HepG2 (cell line): ENCODE results near the gene CCNI2. TPM values are rescaled to one million over a fixed set of nuclear protein-coding genes. Genes with fewer than 3 reads are reported as not detected.

ENCODE experiments used
- ATAC-seq: fragments of 200-7000 bp; cut with Tn5 transposase; 3 replicates; pipeline ENCODE4 v1.9.1; 2020; ENCODE audit warnings: mild to moderate bottlenecking, moderate library complexity
- BruUV-seq: library from RNA; stranded (reverse); fragments of 400-500 nt; replicated peaks from 2 replicates; lab custom pipeline; 2021; lab: Mats Ljungman, UMichigan
- CTCF ChIA-PET: fragments of 300-600 bp; formaldehyde crosslinking; extraction: SDS; loops from one replicate; lab custom pipeline; 2021; ENCODE audit warnings: low total read pairs, inconsistent platforms, low intra/inter-chr PET ratio; lab: Yijun Ruan, JAX
- POLR2A ChIA-PET: fragments of 350-600 bp; sonication (Branson Sonifier 250); formaldehyde crosslinking; loops from one replicate; lab custom pipeline; 2020; ENCODE audit warnings: antibody characterized with exemption, inconsistent platforms; lab: Yijun Ruan, JAX
- DNase-seq: peaks from one replicate; pipeline ENCODE4 v3.0.0-alpha.2; 2015; ENCODE audit warnings: low spot score
- FAIRE-seq: peaks from 3 replicates; lab custom pipeline; 2011; peaks lifted over from hg19 to GRCh38; lab: Jason Lieb, UNC
- H2AFZ ChIP-seq: one replicate; pipeline ENCODE4 v1.6.1; 2011; ENCODE audit warnings: low read length, inconsistent platforms
- H3K27ac ChIP-seq: fragments of 300-600 bp; 3 replicates; pipeline ENCODE4 v1.8.0; 2011; ENCODE audit warnings: mixed run types, mild to moderate bottlenecking, mixed read lengths, low read length, inconsistent platforms; ENCODE audit not compliant: insufficient read depth; ENCODE audit errors: extremely low read length
- H3K27me3 ChIP-seq, 2 experiments: fragments of 200-600 bp in 1 of 2; 2 replicates in 1 of 2; 3 replicates in 1 of 2; pipeline versions ENCODE4 v1.6.0 to v1.8.0; 2011; ENCODE audit warnings: low read length in 2 of 2, mild to moderate bottlenecking in 2 of 2, moderate library complexity in 2 of 2, inconsistent platforms in 1 of 2; ENCODE audit not compliant: insufficient read depth in 2 of 2, control insufficient read depth in 1 of 2
- H3K36me3 ChIP-seq, 2 experiments: fragments of 200-600 bp in 1 of 2; replicated peaks in 1 of 2; 2 replicates in 1 of 2; 3 replicates in 1 of 2; pipeline versions ENCODE4 v1.5.1 to v1.8.0; 2011; ENCODE audit warnings: low read length in 2 of 2, inconsistent platforms in 1 of 2; ENCODE audit not compliant: insufficient read depth in 2 of 2, control insufficient read depth in 1 of 2
- H3K4me1 ChIP-seq: 2 replicates; pipeline ENCODE4 v1.5.1; 2012; ENCODE audit warnings: low read length, inconsistent platforms; ENCODE audit not compliant: insufficient read depth
- H3K4me2 ChIP-seq: 2 replicates; pipeline ENCODE4 v1.6.0; 2011; ENCODE audit warnings: low read depth, low read length, inconsistent platforms
- H3K4me3 ChIP-seq, 3 experiments: fragments of 200-600 bp in 1 of 3; sonication (generic), shearing (Covaris generic) in 1 of 3; replicated peaks in 1 of 3; 2 replicates each; pipeline ENCODE4 v1.5.1; 2011 to 2016; ENCODE audit warnings: low read length in 3 of 3, inconsistent platforms in 2 of 3, low read depth in 2 of 3, mild to moderate bottlenecking in 2 of 3, control low read depth in 1 of 3, mixed read lengths in 1 of 3; ENCODE audit not compliant: insufficient read depth in 1 of 3
- H3K79me2 ChIP-seq: one replicate; pipeline ENCODE4 v1.6.1; 2011; ENCODE audit warnings: low read length, inconsistent platforms; ENCODE audit not compliant: insufficient read depth
- H3K9ac ChIP-seq: 2 replicates; pipeline ENCODE4 v1.6.0; 2011; ENCODE audit warnings: mild to moderate bottlenecking, low read depth, low read length, inconsistent platforms; ENCODE audit not compliant: insufficient read depth
- H3K9me3 ChIP-seq: 2 replicates; pipeline ENCODE4 v1.5.1; 2012; ENCODE audit warnings: mild to moderate bottlenecking, low read length
- H4K20me1 ChIP-seq: 2 replicates; pipeline ENCODE4 v1.6.0; 2011; ENCODE audit warnings: inconsistent platforms, mild to moderate bottlenecking, low read length, moderate library complexity; ENCODE audit not compliant: insufficient read depth
- GLI4 ChIP-seq: sonication (generic); formaldehyde crosslinking; IDR thresholded peaks from 2 replicates; pipeline ENCODE4 v1.5.1; 2020; ENCODE audit warnings: missing genetic modification reagents, mild to moderate bottlenecking, moderate library complexity, borderline replicate concordance
- HMG20B ChIP-seq: conservative IDR thresholded peaks from 2 replicates; pipeline ENCODE4 v1.6.1; 2016; ENCODE audit warnings: missing genetic modification reagents, missing compliant biosample characterization
- NAIF1 ChIP-seq: sonication (generic); formaldehyde crosslinking; IDR thresholded peaks from 2 replicates; pipeline ENCODE4 v1.5.0; 2020; ENCODE audit warnings: mild to moderate bottlenecking, missing genetic modification reagents, borderline replicate concordance
- NCOA5 ChIP-seq: sonication (generic); formaldehyde crosslinking; IDR thresholded peaks from 2 replicates; pipeline ENCODE4 v1.4.0; 2020; ENCODE audit warnings: missing genetic modification reagents
- RXRB ChIP-seq: IDR thresholded peaks from 2 replicates; pipeline ENCODE4 v1.6.1; 2016; ENCODE audit warnings: borderline replicate concordance, missing genetic modification reagents, missing compliant biosample characterization
- TMF1 ChIP-seq: sonication (generic); formaldehyde crosslinking; IDR thresholded peaks from 2 replicates; pipeline ENCODE4 v1.8.1; 2022; ENCODE audit warnings: low read depth, missing genetic modification reagents
- WIZ ChIP-seq: sonication (generic); formaldehyde crosslinking; IDR thresholded peaks from 2 replicates; pipeline ENCODE4 v1.5.1; 2020; ENCODE audit warnings: mild to moderate bottlenecking, missing genetic modification reagents
- ZNF577 ChIP-seq: sonication (generic); formaldehyde crosslinking; IDR thresholded peaks from 2 replicates; pipeline ENCODE4 v1.4.0; 2020; ENCODE audit warnings: mild to moderate bottlenecking, low read depth, missing genetic modification reagents, borderline replicate concordance
- ZNF709 ChIP-seq: sonication (generic); formaldehyde crosslinking; IDR thresholded peaks from 2 replicates; pipeline ENCODE4 v1.5.0; 2020; ENCODE audit warnings: mild to moderate bottlenecking, missing genetic modification reagents
- WGBS: methylation state at CpG from one replicate; pipeline ENCODE4 v1.1.6; 2017; ENCODE audit warnings: low lambda C conversion rate; 5-methylcytosine and 5-hydroxymethylcytosine counted together
- in situ Hi-C: cut with HindIII; loops from 2 replicates; pipeline ENCODE4 v1.10.0; 2017; ENCODE audit warnings: low pct_unique_long_range_greater_than_20kb; ENCODE audit not compliant: extremely low pct_ligation_motif_present
- intact Hi-C: fragments of 100-400 bp; cut with micrococcal nuclease; formaldehyde crosslinking; loops from one replicate; pipeline ENCODE4 v1.10.0; 2022; ENCODE audit not compliant: unreplicated experiment
- polyA plus RNA-seq, 8 experiments: library from polyadenylated mRNA; depleted of rRNA in 3 of 8; stranded (reverse) in 7 of 8; unstranded in 1 of 8; fragments of >200 nt; fragmentation: Illumina TruSeq in 4 of 8; extraction: Trizol in 4 of 8; gene quantifications; 2 replicates each; pipeline versions ENCODE4 v1.2.1 to v1.2.3, GENCODE V29; 2011 to 2016; ENCODE audit warnings: low read depth in 4 of 8, missing spikeins in 1 of 8, mixed read lengths in 1 of 8; ENCODE audit not compliant: insufficient read depth in 1 of 8
- total RNA-seq, 5 experiments: library from RNA; depleted of rRNA; stranded (reverse); fragments of >200 nt; fragmentation: Illumina TruSeq; extraction: Trizol; gene quantifications; 2 replicates each; pipeline ENCODE4 v1.2.3, GENCODE V29; 2016; ENCODE audit warnings: low read depth in 1 of 5
- TF ChIP-seq, protein P1 (sequence below): sonication (generic); formaldehyde crosslinking; IDR thresholded peaks from 2 replicates; pipeline ENCODE4 v1.5.0; 2020; ENCODE audit warnings: mild to moderate bottlenecking, low read depth, missing genetic modification reagents, borderline replicate concordance
- TF ChIP-seq, protein P2 (sequence below): sonication (generic); formaldehyde crosslinking; IDR thresholded peaks from 2 replicates; pipeline ENCODE4 v1.5.0; 2020; ENCODE audit warnings: missing genetic modification reagents
- TF ChIP-seq, protein P3 (sequence below): sonication (generic); formaldehyde crosslinking; IDR thresholded peaks from 2 replicates; pipeline ENCODE4 v1.8.1; 2023; ENCODE audit warnings: mild to moderate bottlenecking, inconsistent platforms, moderate library complexity, missing genetic modification reagents, borderline replicate concordance
- TF ChIP-seq, protein P4 (sequence below): sonication (generic); formaldehyde crosslinking; IDR thresholded peaks from 2 replicates; pipeline ENCODE4 v1.9.0; 2021; ENCODE audit warnings: missing genetic modification reagents, borderline replicate concordance
- TF ChIP-seq, protein P5 (sequence below): sonication (generic); formaldehyde crosslinking; IDR thresholded peaks from 2 replicates; pipeline ENCODE4 v1.4.0; 2020; ENCODE audit warnings: missing genetic modification reagents, borderline replicate concordance
- TF ChIP-seq, protein P6 (sequence below): sonication (generic); formaldehyde crosslinking; conservative IDR thresholded peaks from 2 replicates; pipeline ENCODE4 v1.8.1; 2023; ENCODE audit warnings: missing genetic modification reagents

The CCNI2 gene
- total and polyA plus RNA-seq, 2 of the 13 experiments (the other 11 are each of a cell fraction or from before 2014, with no cell fraction given) = not detected

DNA sequence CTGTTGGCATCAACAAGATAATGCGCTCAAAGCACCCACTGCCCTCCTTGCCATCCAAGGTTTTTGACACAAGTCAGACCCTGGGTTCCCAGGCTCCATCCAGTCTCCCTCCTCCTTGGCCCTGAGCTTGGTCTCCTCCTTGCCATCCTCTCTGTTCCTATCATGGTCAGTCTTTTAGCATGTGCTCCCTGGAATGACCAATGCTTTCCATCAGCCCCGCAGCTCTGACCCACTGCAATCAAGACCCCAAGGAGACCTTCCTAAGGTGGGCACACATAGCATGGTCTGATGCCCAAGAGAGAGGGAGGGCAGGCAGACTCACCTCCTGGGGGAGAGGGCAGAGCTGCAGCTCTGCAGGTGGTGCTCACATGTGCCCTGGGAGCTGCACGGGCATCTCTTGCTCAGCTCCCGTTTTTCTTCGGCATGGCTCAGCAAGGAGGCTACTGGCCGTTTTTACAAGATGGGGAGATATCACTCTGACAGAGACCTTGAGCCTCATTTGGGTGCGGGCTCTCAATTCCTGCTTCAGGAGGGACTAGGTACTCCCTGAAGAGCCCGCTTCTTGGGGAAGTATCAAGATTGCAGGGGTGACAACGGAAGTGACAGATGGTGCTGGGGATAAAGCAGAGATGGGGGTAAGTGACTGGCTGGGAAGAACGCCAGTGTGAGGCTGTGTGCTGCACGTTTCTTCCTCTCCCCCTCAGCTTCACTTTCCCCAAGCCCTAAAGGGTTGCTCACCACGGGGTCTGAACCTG, 26.6 kb downstream of the CCNI2 start:
- FAIRE-seq (no peak), DNase-seq (no peak), ATAC-seq (no peak)
- H3K4me1 ChIP-seq = peaks cover 68% of the 10 kb centered on the region
- CTCF ChIA-PET = no interaction called here
- no peaks in the 10 kb centered on the region for H3K9me3 ChIP-seq
- H3K79me2 ChIP-seq = peaks cover 57% of the 10 kb centered on the region
- H3K36me3 ChIP-seq = no peaks in the 10 kb centered on the region
- H3K27ac ChIP-seq = no peak overlapping the region
- no TSS peak for BruUV-seq
- intact Hi-C loops = no loop called here
- POLR2A ChIA-PET = no interaction called here
- H3K27me3 ChIP-seq = no peaks in the 10 kb centered on the region
- no peaks in the 10 kb centered on the region for H4K20me1 ChIP-seq
- in situ Hi-C loops = loop anchor here (5.0 kb wide), 1 partner anchor 44 kb away; no protein-coding TSS in a partner anchor
- H3K4me3 ChIP-seq = no peak overlapping the region
- H2AFZ ChIP-seq = no peak overlapping the region
- no peak overlapping the region for H3K4me2 ChIP-seq
- WGBS = 94% methylated on average over 12 of the region's 12 CpGs
- H3K9ac ChIP-seq = no peak overlapping the region
- TF ChIP-seq RXRB = no peak
- TF ChIP-seq GLI4 (CRISPR knock-in tag) = no peak
- TF ChIP-seq ZNF709 (CRISPR knock-in tag) = no peak
- no peak for TF ChIP-seq WIZ (CRISPR knock-in tag)
- TF ChIP-seq, protein P1, sequence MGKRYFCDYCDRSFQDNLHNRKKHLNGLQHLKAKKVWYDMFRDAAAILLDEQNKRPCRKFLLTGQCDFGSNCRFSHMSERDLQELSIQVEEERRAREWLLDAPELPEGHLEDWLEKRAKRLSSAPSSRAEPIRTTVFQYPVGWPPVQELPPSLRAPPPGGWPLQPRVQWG (CRISPR knock-in tag) = no peak
- TF ChIP-seq NAIF1 (CRISPR knock-in tag) = no peak
- TF ChIP-seq, protein P2, sequence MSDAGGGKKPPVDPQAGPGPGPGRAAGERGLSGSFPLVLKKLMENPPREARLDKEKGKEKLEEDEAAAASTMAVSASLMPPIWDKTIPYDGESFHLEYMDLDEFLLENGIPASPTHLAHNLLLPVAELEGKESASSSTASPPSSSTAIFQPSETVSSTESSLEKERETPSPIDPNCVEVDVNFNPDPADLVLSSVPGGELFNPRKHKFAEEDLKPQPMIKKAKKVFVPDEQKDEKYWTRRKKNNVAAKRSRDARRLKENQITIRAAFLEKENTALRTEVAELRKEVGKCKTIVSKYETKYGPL = no peak
- no peak for TF ChIP-seq ZNF577
- no peak for TF ChIP-seq HMG20B (CRISPR knock-in tag)
- TF ChIP-seq, protein P3, sequence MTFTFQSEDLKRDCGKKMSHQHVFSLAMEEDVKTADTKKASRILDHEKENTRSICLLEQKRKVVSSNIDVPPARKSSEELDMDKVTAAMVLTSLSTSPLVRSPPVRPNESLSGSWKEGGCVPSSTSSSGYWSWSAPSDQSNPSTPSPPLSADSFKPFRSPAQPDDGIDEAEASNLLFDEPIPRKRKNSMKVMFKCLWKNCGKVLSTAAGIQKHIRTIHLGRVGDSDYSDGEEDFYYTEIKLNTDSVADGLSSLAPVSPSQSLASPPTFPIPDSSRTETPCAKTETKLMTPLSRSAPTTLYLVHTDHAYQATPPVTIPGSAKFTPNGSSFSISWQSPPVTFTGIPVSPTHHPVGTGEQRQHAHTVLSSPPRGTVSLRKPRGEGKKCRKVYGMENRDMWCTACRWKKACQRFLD (CRISPR knock-in tag) = no peak
- TF ChIP-seq, protein P4, sequence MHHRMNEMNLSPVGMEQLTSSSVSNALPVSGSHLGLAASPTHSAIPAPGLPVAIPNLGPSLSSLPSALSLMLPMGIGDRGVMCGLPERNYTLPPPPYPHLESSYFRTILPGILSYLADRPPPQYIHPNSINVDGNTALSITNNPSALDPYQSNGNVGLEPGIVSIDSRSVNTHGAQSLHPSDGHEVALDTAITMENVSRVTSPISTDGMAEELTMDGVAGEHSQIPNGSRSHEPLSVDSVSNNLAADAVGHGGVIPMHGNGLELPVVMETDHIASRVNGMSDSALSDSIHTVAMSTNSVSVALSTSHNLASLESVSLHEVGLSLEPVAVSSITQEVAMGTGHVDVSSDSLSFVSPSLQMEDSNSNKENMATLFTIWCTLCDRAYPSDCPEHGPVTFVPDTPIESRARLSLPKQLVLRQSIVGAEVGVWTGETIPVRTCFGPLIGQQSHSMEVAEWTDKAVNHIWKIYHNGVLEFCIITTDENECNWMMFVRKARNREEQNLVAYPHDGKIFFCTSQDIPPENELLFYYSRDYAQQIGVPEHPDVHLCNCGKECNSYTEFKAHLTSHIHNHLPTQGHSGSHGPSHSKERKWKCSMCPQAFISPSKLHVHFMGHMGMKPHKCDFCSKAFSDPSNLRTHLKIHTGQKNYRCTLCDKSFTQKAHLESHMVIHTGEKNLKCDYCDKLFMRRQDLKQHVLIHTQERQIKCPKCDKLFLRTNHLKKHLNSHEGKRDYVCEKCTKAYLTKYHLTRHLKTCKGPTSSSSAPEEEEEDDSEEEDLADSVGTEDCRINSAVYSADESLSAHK (CRISPR knock-in tag) = no peak
- TF ChIP-seq, protein P5, sequence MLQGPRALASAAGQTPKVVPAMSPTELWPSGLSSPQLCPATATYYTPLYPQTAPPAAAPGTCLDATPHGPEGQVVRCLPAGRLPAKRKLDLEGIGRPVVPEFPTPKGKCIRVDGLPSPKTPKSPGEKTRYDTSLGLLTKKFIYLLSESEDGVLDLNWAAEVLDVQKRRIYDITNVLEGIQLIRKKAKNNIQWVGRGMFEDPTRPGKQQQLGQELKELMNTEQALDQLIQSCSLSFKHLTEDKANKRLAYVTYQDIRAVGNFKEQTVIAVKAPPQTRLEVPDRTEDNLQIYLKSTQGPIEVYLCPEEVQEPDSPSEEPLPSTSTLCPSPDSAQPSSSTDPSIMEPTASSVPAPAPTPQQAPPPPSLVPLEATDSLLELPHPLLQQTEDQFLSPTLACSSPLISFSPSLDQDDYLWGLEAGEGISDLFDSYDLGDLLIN (CRISPR knock-in tag) = no peak
- TF ChIP-seq TMF1 = no peak
- TF ChIP-seq, protein P6, sequence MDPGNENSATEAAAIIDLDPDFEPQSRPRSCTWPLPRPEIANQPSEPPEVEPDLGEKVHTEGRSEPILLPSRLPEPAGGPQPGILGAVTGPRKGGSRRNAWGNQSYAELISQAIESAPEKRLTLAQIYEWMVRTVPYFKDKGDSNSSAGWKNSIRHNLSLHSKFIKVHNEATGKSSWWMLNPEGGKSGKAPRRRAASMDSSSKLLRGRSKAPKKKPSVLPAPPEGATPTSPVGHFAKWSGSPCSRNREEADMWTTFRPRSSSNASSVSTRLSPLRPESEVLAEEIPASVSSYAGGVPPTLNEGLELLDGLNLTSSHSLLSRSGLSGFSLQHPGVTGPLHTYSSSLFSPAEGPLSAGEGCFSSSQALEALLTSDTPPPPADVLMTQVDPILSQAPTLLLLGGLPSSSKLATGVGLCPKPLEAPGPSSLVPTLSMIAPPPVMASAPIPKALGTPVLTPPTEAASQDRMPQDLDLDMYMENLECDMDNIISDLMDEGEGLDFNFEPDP (CRISPR knock-in tag) = no peak
- no peak for TF ChIP-seq NCOA5
